Right lobe of liver (tissue), 6 donors: ENCODE results near the gene MACROD2. TPM values are rescaled to one million over a fixed set of nuclear protein-coding genes. Genes with fewer than 3 reads are reported as not detected.

Experiments
- ATAC-seq, 4 donors: fragments of 200-7000 bp; cut with Tn5 transposase; one replicate each; pipeline ENCODE4 v1.9.1; 2020; ENCODE audit warnings: mild to moderate bottlenecking in 4 of 4, moderate library complexity in 4 of 4
- DNase-seq, 3 donors: peaks; one replicate each; pipeline ENCODE4 v3.0.0-alpha.2; 2020
- H3K27ac ChIP-seq, 3 donors: fragments of 200-600 bp; one replicate each; pipeline ENCODE4 v1.8.0; 2022
- H3K27me3 ChIP-seq, 2 donors: fragments of 200-600 bp; one replicate each; pipeline ENCODE4 v1.8.0; 2022
- H3K36me3 ChIP-seq, 4 donors: fragments of 200-600 bp; sonication (generic) in 1 of 4; one replicate each; pipeline versions ENCODE4 v1.5.1 to v1.8.0; 2017 to 2022; ENCODE audit warnings: control low read depth in 1 of 4
- H3K4me1 ChIP-seq, 4 donors: fragments of 200-600 bp; sonication (generic) in 1 of 4; one replicate each; pipeline versions ENCODE4 v1.5.1 to v1.8.0; 2017 to 2022; ENCODE audit warnings: control low read depth in 1 of 4
- H3K4me3 ChIP-seq, 3 donors: fragments of 200-600 bp; one replicate each; pipeline ENCODE4 v1.8.0; 2022
- H3K9me3 ChIP-seq, 4 donors: fragments of 200-600 bp; sonication (generic) in 1 of 4; one replicate each; pipeline versions ENCODE4 v1.5.1 to v1.8.0; 2017 to 2022; ENCODE audit warnings: control low read depth in 1 of 4
- POLR2A ChIP-seq: fragments of 450-650 bp; IDR thresholded peaks from one replicate; pipeline ENCODE4 v1.6.1; 2017; ENCODE audit warnings: antibody characterized with exemption, mild to moderate bottlenecking
- WGBS: methylation state at CpG from one replicate; pipeline ENCODE4 v1.1.6; 2018; ENCODE audit warnings: low coverage, low lambda C conversion rate; ENCODE audit not compliant: insufficient coverage; ENCODE audit errors: missing lambda C conversion rate; 5-methylcytosine and 5-hydroxymethylcytosine counted together
- intact Hi-C, 2 donors: fragments of 100-400 bp; cut with DNase I; formaldehyde crosslinking; loops; one replicate each; pipeline versions ENCODE4 v1.11.2 to v1.14.1; 2022
- total RNA-seq, 6 experiments: library from RNA; depleted of rRNA in 2 of 6; stranded (reverse); fragments of >200 nt in 2 of 6; fragmentation: NEBNext Ultra II Directional in 3 of 6; extraction: Animal tissue kit (Norgen Biotek cat#: 25700) in 3 of 6; gene quantifications; one replicate each; pipeline versions ENCODE4 v1.1.0 to v1.2.4, GENCODE V29; 2016 to 2023
- TF ChIP-seq, protein P1 (sequence below), 4 donors: fragments of 200-600 bp in 3 of 4; fragments of 450-650 bp in 1 of 4; IDR thresholded peaks; one replicate each; pipeline versions ENCODE4 v1.5.1 to v1.8.0; 2016 to 2022; ENCODE audit warnings: antibody characterized with exemption in 4 of 4, mild to moderate bottlenecking in 2 of 4
- donor health status: DM: no; HTN: yes; CAD: no.
- donor health status: DM: no; HTN: no; CAD: no.
- donor health status: DM: no; HTN: no; CAD: no.
- donor health status: DM: no; HTN: yes; CAD: no.
- donor health status: DM: no; HTN: yes; CAD: no.

The MACROD2 gene
- total RNA-seq, 6 experiments from 2014 or later: 1.2 to 5.5 (median 3.3) TPM

- Histone ChIP-seq H3K27ac (no peak overlapping the region), H3K4me3 (no peak overlapping the region), H3K9me3 (no peaks in the 10 kb centered on the region), H3K27me3 (no peaks in the 10 kb centered on the region), H3K36me3 (no peaks in the 10 kb centered on the region), H3K4me1 (no peaks in the 10 kb centered on the region)
- 85% methylated on average over 2 of the region's 2 CpGs for WGBS
- intact Hi-C loops: no loop called here
- TF ChIP-seq POLR2A: no peak
- TF ChIP-seq, protein P1, sequence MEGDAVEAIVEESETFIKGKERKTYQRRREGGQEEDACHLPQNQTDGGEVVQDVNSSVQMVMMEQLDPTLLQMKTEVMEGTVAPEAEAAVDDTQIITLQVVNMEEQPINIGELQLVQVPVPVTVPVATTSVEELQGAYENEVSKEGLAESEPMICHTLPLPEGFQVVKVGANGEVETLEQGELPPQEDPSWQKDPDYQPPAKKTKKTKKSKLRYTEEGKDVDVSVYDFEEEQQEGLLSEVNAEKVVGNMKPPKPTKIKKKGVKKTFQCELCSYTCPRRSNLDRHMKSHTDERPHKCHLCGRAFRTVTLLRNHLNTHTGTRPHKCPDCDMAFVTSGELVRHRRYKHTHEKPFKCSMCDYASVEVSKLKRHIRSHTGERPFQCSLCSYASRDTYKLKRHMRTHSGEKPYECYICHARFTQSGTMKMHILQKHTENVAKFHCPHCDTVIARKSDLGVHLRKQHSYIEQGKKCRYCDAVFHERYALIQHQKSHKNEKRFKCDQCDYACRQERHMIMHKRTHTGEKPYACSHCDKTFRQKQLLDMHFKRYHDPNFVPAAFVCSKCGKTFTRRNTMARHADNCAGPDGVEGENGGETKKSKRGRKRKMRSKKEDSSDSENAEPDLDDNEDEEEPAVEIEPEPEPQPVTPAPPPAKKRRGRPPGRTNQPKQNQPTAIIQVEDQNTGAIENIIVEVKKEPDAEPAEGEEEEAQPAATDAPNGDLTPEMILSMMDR (IDR thresholded peaks at IDR 0.05): no peak
- ATAC-seq (no peak), DNase-seq (no peak)
Measured at GRCh38 chr20:14385176-14385740, 389.9 kb downstream of the MACROD2 start.

DNA sequence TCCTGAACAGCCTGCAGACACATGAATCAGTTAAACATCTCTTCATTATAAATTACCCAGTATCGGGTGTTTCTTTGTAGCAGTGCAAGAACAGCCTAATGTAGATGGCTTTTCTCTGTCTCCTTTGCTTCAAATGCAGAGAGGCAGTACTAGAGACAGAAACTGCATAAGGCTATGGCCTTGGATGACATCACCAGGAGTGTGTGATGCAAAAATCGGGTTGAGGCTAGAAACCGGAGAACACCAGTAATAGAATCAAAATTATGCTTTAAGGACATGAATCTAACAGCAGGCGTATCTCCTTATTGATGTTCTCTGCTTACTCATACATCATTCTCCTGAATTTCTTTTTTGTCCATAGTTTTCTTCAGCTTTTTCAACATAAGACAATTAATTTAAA, 391.4 kb downstream of the MACROD2 start:
- WGBS: 75% methylated on average over 3 of the region's 4 CpGs
- H3K36me3 ChIP-seq: no peaks in the 10 kb centered on the region
- intact Hi-C loops: no loop called here

DNA sequence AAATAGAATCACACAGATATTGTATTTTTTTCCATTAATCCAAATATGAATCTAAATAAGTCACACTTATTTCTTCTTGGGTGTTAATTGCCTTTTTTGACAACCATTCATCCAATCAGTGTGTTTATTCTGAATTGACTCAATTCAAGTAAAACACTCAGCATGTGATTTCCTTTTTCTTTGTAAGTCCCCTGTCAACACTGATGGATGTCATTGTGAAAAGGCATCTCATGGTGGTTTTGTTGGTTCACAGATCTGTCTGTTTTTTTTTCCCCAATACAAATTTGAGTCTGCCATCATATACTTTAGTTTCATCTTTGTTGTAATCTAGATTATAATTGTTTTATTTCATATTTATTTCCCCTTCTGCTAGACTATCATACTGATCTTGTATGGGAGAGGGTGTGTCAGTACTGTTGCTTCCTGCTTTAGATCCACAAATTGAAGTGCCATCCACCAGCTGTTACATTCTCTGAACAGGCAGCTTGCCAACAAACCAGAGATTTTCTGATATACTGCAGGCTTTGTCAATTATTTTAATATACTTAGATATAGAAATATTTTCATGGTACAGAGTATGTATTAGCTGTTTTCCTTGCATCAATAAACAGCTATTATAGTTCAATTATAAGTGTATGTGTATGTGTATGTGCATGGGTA, 406.3 kb downstream of the MACROD2 start:
- no peak overlapping the region for H3K27ac ChIP-seq
- H3K4me3 ChIP-seq: no peak overlapping the region
- no peak for ATAC-seq
- H3K27me3 ChIP-seq: no peaks in the 10 kb centered on the region
- intact Hi-C loops: no loop called here
- no peak for DNase-seq
- H3K36me3 ChIP-seq: no peaks in the 10 kb centered on the region
- H3K9me3 ChIP-seq: no peaks in the 10 kb centered on the region
- H3K4me1 ChIP-seq: no peaks in the 10 kb centered on the region
- TF ChIP-seq POLR2A: no peak
- TF ChIP-seq, protein P1 (IDR thresholded peaks at IDR 0.05): no peak

More for the DNA sequence above, 391.4 kb downstream of the MACROD2 start:
- no peaks in the 10 kb centered on the region for H3K27me3 ChIP-seq
- no peak for ATAC-seq
- no peak overlapping the region for H3K27ac ChIP-seq
- TF ChIP-seq, protein P1 (IDR thresholded peaks at IDR 0.05): no peak
- no peak for TF ChIP-seq POLR2A
- H3K4me1 ChIP-seq: no peaks in the 10 kb centered on the region
- no peak overlapping the region for H3K4me3 ChIP-seq
- DNase-seq: no peak
- no peaks in the 10 kb centered on the region for H3K9me3 ChIP-seq

GRCh38 chr20:14404515-14404914, 409.2 kb downstream of the MACROD2 start:
- Histone ChIP-seq H3K27me3 (no peaks in the 10 kb centered on the region), H3K36me3 (no peaks in the 10 kb centered on the region), H3K4me3 (no peak overlapping the region), H3K27ac (no peak overlapping the region), H3K9me3 (no peaks in the 10 kb centered on the region), H3K4me1 (no peaks in the 10 kb centered on the region)
- DNase-seq (no peak), ATAC-seq (no peak)
- no peak for TF ChIP-seq POLR2A
- TF ChIP-seq, protein P1 (IDR thresholded peaks at IDR 0.05): no peak
- 100% methylated on average over 2 of the region's 2 CpGs for WGBS
- intact Hi-C loops: no loop called here
